H9 (cell line): ENCODE data around the gene PNKD. TPM values are rescaled to one million over a fixed set of nuclear protein-coding genes. Genes with fewer than 3 reads are reported as not detected.

ENCODE experiments used
- DNase-seq: peaks from one replicate; pipeline ENCODE4 v3.0.0-alpha.2; 2017
- H2AFZ ChIP-seq: one replicate; pipeline ENCODE4 v1.6.1; 2013; ENCODE audit warnings: mild to moderate bottlenecking, low read length, control low read depth, moderate library complexity
- H2AK5ac ChIP-seq: 2 replicates; pipeline ENCODE4 v1.6.1; 2013; ENCODE audit warnings: low read length, control low read depth, mixed read lengths; ENCODE audit not compliant: insufficient read length
- H2BK120ac ChIP-seq: one replicate; pipeline ENCODE4 v1.6.1; 2013; ENCODE audit warnings: low read depth, mild to moderate bottlenecking, low read length, control low read depth, inconsistent platforms; ENCODE audit not compliant: poor library complexity, severe bottlenecking
- H2BK12ac ChIP-seq: 2 replicates; pipeline ENCODE4 v1.6.1; 2013; ENCODE audit warnings: low read length, control low read depth, mixed read lengths, low read depth; ENCODE audit not compliant: insufficient read length
- H2BK15ac ChIP-seq: 2 replicates; pipeline ENCODE4 v1.6.1; 2013; ENCODE audit warnings: low read depth, low read length, control low read depth
- H2BK20ac ChIP-seq: one replicate; pipeline ENCODE4 v1.6.1; 2013; ENCODE audit warnings: low read depth, mild to moderate bottlenecking, low read length, control low read depth, inconsistent platforms; ENCODE audit not compliant: poor library complexity, severe bottlenecking
- H2BK5ac ChIP-seq: 2 replicates; pipeline ENCODE4 v1.6.1; 2013; ENCODE audit warnings: low read length, control low read depth, mixed read lengths; ENCODE audit not compliant: insufficient read length
- H3K14ac ChIP-seq: 2 replicates; pipeline ENCODE4 v1.6.1; 2013; ENCODE audit warnings: low read length, control low read depth; ENCODE audit not compliant: insufficient read depth
- H3K18ac ChIP-seq: 2 replicates; pipeline ENCODE4 v1.6.1; 2013; ENCODE audit warnings: low read depth, mild to moderate bottlenecking, mixed read lengths, low read length, control low read depth; ENCODE audit not compliant: insufficient read length
- H3K23ac ChIP-seq: 2 replicates; pipeline ENCODE4 v1.6.1; 2013; ENCODE audit warnings: low read length, control low read depth, mixed read lengths, low read depth; ENCODE audit not compliant: insufficient read length
- H3K23me2 ChIP-seq: 2 replicates; pipeline ENCODE4 v1.6.1; 2013; ENCODE audit warnings: low read depth, mild to moderate bottlenecking, mixed read lengths, low read length, control low read depth; ENCODE audit not compliant: insufficient read length, poor library complexity, severe bottlenecking
- H3K27ac ChIP-seq: 2 replicates; pipeline ENCODE4 v1.5.1; 2013; ENCODE audit warnings: low read length, control low read depth, mixed read lengths, low read depth; ENCODE audit not compliant: insufficient read length
- H3K27me3 ChIP-seq: 2 replicates; pipeline ENCODE4 v1.6.1; 2013; ENCODE audit warnings: low read length, control low read depth, inconsistent platforms; ENCODE audit not compliant: insufficient read depth
- H3K4ac ChIP-seq: 2 replicates; pipeline ENCODE4 v1.6.1; 2013; ENCODE audit warnings: low read depth, mild to moderate bottlenecking, control low read depth, inconsistent platforms, low read length, moderate library complexity
- H3K4me1 ChIP-seq: 2 replicates; pipeline ENCODE4 v1.6.1; 2013; ENCODE audit warnings: low read length, control low read depth, inconsistent platforms; ENCODE audit not compliant: insufficient read depth
- H3K4me2 ChIP-seq: 2 replicates; pipeline ENCODE4 v1.6.1; 2013; ENCODE audit warnings: low read length, control low read depth, mixed read lengths; ENCODE audit not compliant: insufficient read length, insufficient read depth
- H3K56ac ChIP-seq: 2 replicates; pipeline ENCODE4 v1.6.1; 2013; ENCODE audit warnings: low read depth, mild to moderate bottlenecking, mixed read lengths, low read length, control low read depth; ENCODE audit not compliant: insufficient read length
- H3K79me1 ChIP-seq: 2 replicates; pipeline ENCODE4 v1.6.1; 2013; ENCODE audit warnings: low read depth, mild to moderate bottlenecking, moderate library complexity, low read length, control low read depth, inconsistent platforms; ENCODE audit not compliant: insufficient read depth, poor library complexity, severe bottlenecking
- H3K79me2 ChIP-seq: 2 replicates; pipeline ENCODE4 v1.6.1; 2013; ENCODE audit warnings: low read length, control low read depth, inconsistent platforms; ENCODE audit not compliant: insufficient read depth
- H3K9ac ChIP-seq: 2 replicates; pipeline ENCODE4 v1.6.1; 2013; ENCODE audit warnings: low read length, control low read depth, mixed read lengths; ENCODE audit not compliant: insufficient read length; ENCODE audit errors: extremely low read depth
- H3K9me3 ChIP-seq: one replicate; pipeline ENCODE4 v1.6.1; 2013; ENCODE audit warnings: low read depth, low read length, inconsistent platforms; ENCODE audit not compliant: control insufficient read depth
- H3T11ph ChIP-seq: one replicate; pipeline ENCODE4 v1.6.1; 2013; ENCODE audit warnings: mild to moderate bottlenecking, low read length, control low read depth, inconsistent platforms
- H4K20me1 ChIP-seq: one replicate; pipeline ENCODE4 v1.6.1; 2013; ENCODE audit not compliant: control insufficient read depth, insufficient read length, insufficient read depth
- H4K5ac ChIP-seq: 2 replicates; pipeline ENCODE4 v1.6.1; 2013; ENCODE audit warnings: low read depth, mild to moderate bottlenecking, mixed read lengths, low read length, control low read depth; ENCODE audit not compliant: insufficient read length
- H4K8ac ChIP-seq: replicated peaks from 2 replicates; pipeline ENCODE4 v1.6.1; 2013; ENCODE audit warnings: low read length, control low read depth, mixed read lengths, low read depth; ENCODE audit not compliant: insufficient read length
- H4K91ac ChIP-seq: 2 replicates; pipeline ENCODE4 v1.6.1; 2013; ENCODE audit warnings: low read depth, mild to moderate bottlenecking, moderate library complexity, mixed read lengths, low read length, control low read depth; ENCODE audit not compliant: insufficient read length
- H3K27ac Mint-ChIP-seq, 3 experiments: 2 replicates in 2 of 3; 3 replicates in 1 of 3; pipeline ENCODE4 v1.8.0; 2020 to 2021; ENCODE audit warnings: mixed read lengths in 3 of 3, mild to moderate bottlenecking in 1 of 3, moderate library complexity in 1 of 3
- H3K27me3 Mint-ChIP-seq: 2 replicates; pipeline ENCODE4 v1.8.0; 2021; ENCODE audit warnings: low read depth, mild to moderate bottlenecking, moderate library complexity, mixed read lengths
- H3K36me3 Mint-ChIP-seq, 3 experiments: 2 replicates in 2 of 3; 3 replicates in 1 of 3; pipeline ENCODE4 v1.8.0; 2020 to 2021; ENCODE audit warnings: low read depth in 3 of 3, mixed read lengths in 3 of 3; ENCODE audit not compliant: insufficient read depth in 1 of 3
- H3K4me1 Mint-ChIP-seq, 2 experiments: 2 replicates each; pipeline ENCODE4 v1.8.0; 2020; ENCODE audit warnings: mixed read lengths in 2 of 2
- H3K4me3 Mint-ChIP-seq, 2 experiments: 2 replicates in 1 of 2; 3 replicates in 1 of 2; pipeline ENCODE4 v1.8.0; 2020 to 2021; ENCODE audit warnings: mild to moderate bottlenecking in 2 of 2, mixed read lengths in 2 of 2, moderate library complexity in 1 of 2
- H3K9me3 Mint-ChIP-seq, 2 experiments: 2 replicates in 1 of 2; 3 replicates in 1 of 2; pipeline ENCODE4 v1.8.0; 2020; ENCODE audit warnings: mild to moderate bottlenecking in 2 of 2, mixed read lengths in 2 of 2, moderate library complexity in 1 of 2
- CTCF ChIP-seq: fragments of 200-600 bp; sonication (generic); conservative IDR thresholded peaks from 3 replicates; pipeline ENCODE4 v1.8.0; 2021; ENCODE audit warnings: antibody characterized with exemption, mild to moderate bottlenecking
- WGBS: extraction: QIAGEN DNeasy Blood & Tissue Kit; methylation state at CpG from one replicate; pipeline ENCODE4 v1.1.7; 2013; ENCODE audit warnings: missing lambda C conversion rate, low lambda C conversion rate, mixed read lengths; ENCODE audit not compliant: insufficient read length; ENCODE audit errors: extremely low coverage; 5-methylcytosine and 5-hydroxymethylcytosine counted together
- total RNA-seq: library from RNA; stranded (reverse); gene quantifications from 2 replicates; pipeline ENCODE4 v1.2.1, GENCODE V29; 2021

Gene PNKD
- total RNA-seq, 1 experiment from 2014 or later: 31.6 TPM

GRCh38 chr2:218340656-218341055 lies 70.3 kb downstream of the PNKD start:
- WGBS: no CpG with 5 or more reads among the region's 9 CpGs
- H3K9ac ChIP-seq: no peak overlapping the region
- H3K4me1 ChIP-seq: no peaks in the 10 kb centered on the region
- H2BK5ac ChIP-seq: no peak overlapping the region
- no peak overlapping the region for H2BK15ac ChIP-seq
- peaks cover 0 to under 1% of the 10 kb centered on the region in 2 experiments; a peak in 3 of 4 replicates for H3K4me1 Mint-ChIP-seq
- no peaks in the 10 kb centered on the region for H3K79me1 ChIP-seq
- H3K27ac ChIP-seq: no peak overlapping the region
- no peak overlapping the region for H3T11ph ChIP-seq
- H3K23ac ChIP-seq: no peak overlapping the region
- no peaks in the 10 kb centered on the region for H3K79me2 ChIP-seq
- no peak overlapping the region for H2BK20ac ChIP-seq
- no peaks in the 10 kb centered on the region for H4K20me1 ChIP-seq
- no peaks in the 10 kb centered on the region for H3K9me3 Mint-ChIP-seq
- H3K4ac ChIP-seq: no peak overlapping the region
- no peaks in the 10 kb centered on the region for H3K9me3 ChIP-seq
- H3K27ac Mint-ChIP-seq: no peak overlapping the region; a peak in 1 of 7 replicates
- no peak overlapping the region for H2BK120ac ChIP-seq
- H3K18ac ChIP-seq: no peak overlapping the region
- H3K27me3 Mint-ChIP-seq: no peaks in the 10 kb centered on the region
- peaks cover 0 to 3% (median 0%) of the 10 kb centered on the region in 3 experiments; a peak in 1 of 7 replicates for H3K36me3 Mint-ChIP-seq
- H3K27me3 ChIP-seq: no peaks in the 10 kb centered on the region
- no peak overlapping the region; the same call in 1 of the 2 replicates for H3K14ac ChIP-seq
- H4K8ac ChIP-seq: no peak overlapping the region
- H2AK5ac ChIP-seq: no peak overlapping the region
- no peak overlapping the region for H2AFZ ChIP-seq
- H3K4me2 ChIP-seq: no peak overlapping the region
- H2BK12ac ChIP-seq: no peak overlapping the region
- DNase-seq: no peak
- TF ChIP-seq CTCF: no peak
- H4K5ac ChIP-seq: no peak overlapping the region
- no peak overlapping the region for H4K91ac ChIP-seq
- H3K56ac ChIP-seq: no peak overlapping the region
- no peak overlapping the region for H3K4me3 Mint-ChIP-seq
- no peaks in the 10 kb centered on the region for H3K23me2 ChIP-seq
